ENCODE results near the gene KHDC1L.

- TF ChIP-seq CTCF (IDR thresholded peaks at IDR 0.05), result no peak
- no peak for TF ChIP-seq TCF7L2 (IDR thresholded peaks at IDR 0.05; ENCODE audit: low read depth, low read length)
- no peak for TF ChIP-seq POLR2AphosphoS5 (IDR thresholded peaks at IDR 0.05; ENCODE audit: low read depth, low read length)
- no peak for TF ChIP-seq SIN3A (IDR thresholded peaks at IDR 0.05; ENCODE audit: borderline replicate concordance, insufficient read depth, low read depth, low read length)
- no peak for TF ChIP-seq REST (IDR thresholded peaks at IDR 0.05; ENCODE audit: insufficient read depth in 1 of 2, low read depth in 2 of 2, low read length in 1 of 2)
Observed at GRCh38 chr6:73177221-73177944, 47.9 kb downstream of the KHDC1L start.

All from Panc1 (cell line).